ENCODE data around the gene SH3TC2.

SH3TC2 gene

DNA sequence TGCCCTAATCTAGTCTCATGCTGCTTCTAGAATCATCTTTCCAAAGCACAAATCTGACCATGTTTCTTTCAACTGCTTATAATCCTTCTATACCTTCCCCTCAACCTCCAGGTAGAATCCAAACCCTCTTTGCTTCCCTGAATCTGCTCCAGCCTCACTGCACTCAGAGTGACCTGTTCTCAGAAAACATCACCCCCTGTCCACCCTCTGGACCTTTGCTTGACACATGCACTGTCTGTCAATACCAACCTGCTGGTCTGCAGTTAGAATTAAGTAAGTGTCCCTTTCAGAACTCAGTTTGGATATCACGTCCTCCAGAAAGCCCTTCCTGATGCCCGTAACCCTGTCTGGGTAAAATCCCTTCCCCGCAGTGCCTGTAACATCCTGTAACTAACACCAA lies 63.1 kb downstream of the SH3TC2 start:
- no peak for DNase-seq (ENCODE audit: low read depth in 2 of 2)

GRCh38 chr5:148998174-148998797 lies 64.6 kb downstream of the SH3TC2 start:
- DNase-seq (ENCODE audit: low read depth in 2 of 2): no peak

GRCh38 chr5:148996270-148996669 lies 66.6 kb downstream of the SH3TC2 start:
- no peak for DNase-seq (ENCODE audit: low read depth in 2 of 2)

- DNase-seq (ENCODE audit: low read depth in 2 of 2): no peak
Observed at GRCh38 chr5:148995791-148996190, 67.1 kb downstream of the SH3TC2 start.

- no peak for DNase-seq (ENCODE audit: low read depth in 2 of 2)
Observed at GRCh38 chr5:148993283-148993936, 69.5 kb downstream of the SH3TC2 start.

GRCh38 chr5:148992265-148992664 lies 70.6 kb downstream of the SH3TC2 start:
- DNase-seq (ENCODE audit: low read depth in 2 of 2): no peak

DNA sequence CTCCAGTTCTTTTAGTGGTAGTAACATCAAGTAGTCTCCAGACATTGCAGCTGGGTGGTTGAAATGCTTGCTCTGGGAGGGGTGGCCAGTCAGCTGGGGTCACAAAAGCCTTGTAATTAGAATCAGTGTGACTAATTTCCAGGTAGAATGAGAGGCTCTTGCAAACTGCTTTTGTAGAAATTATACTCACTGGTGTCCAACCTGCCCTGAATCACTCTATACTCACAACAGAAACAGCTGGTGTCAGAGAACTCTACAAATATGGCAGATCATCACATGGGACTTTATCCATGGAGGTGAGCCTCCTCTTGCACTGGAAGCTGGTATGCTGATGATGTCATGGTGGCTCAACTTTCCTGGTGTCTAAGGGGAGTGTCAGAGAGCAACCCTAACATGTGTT lies 71.3 kb downstream of the SH3TC2 start:
- no peak for DNase-seq (ENCODE audit: low read depth in 2 of 2)

- no peak for DNase-seq (ENCODE audit: low read depth in 2 of 2)
Observed at GRCh38 chr5:148990817-148991216, 72.0 kb downstream of the SH3TC2 start.

DNA sequence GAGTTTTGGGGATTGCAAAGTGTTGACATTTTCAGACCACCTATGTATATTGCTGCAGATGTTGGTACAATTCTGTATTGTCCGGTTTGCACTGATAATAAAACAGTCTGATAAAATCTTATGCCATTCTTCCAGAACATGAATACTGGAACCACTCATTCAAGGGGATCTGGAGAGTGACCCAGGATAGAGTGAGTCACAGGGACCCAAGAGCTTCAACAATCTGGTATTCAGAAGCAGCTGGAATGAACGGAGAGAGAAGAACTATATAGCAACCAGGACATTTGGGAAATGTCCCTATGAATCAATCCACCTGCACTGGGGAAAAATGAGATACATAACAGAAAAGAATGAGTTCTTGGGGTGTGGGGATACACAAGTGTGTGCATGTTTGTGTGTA lies 73.3 kb downstream of the SH3TC2 start:
- no peak for DNase-seq (ENCODE audit: low read depth in 2 of 2)

GRCh38 chr5:148988328-148988727 lies 74.5 kb downstream of the SH3TC2 start:
- DNase-seq (ENCODE audit: low read depth in 2 of 2): no peak

- no peak for DNase-seq (ENCODE audit: low read depth in 2 of 2)
Observed at GRCh38 chr5:148986636-148987035, 76.2 kb downstream of the SH3TC2 start.

DNA sequence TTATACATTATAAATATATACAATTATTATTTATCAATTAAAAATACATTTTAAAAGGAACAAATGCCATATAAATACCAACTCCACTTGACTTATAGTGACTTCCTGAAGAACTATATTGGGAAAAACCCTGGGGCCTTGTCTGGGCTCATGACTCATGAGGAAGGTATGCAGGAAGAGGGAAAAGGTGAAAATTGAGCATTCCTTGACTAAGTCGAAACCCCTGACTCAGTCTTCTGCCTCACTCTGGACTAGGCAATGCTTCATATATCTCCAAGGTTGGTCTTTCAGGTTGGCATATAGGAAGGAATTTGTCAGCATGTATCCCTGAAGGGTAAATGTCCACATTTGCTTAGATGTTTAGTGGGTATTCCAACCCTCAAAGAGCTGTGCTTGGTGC lies 78.5 kb downstream of the SH3TC2 start:
- DNase-seq (ENCODE audit: low read depth in 2 of 2): no peak

DNA sequence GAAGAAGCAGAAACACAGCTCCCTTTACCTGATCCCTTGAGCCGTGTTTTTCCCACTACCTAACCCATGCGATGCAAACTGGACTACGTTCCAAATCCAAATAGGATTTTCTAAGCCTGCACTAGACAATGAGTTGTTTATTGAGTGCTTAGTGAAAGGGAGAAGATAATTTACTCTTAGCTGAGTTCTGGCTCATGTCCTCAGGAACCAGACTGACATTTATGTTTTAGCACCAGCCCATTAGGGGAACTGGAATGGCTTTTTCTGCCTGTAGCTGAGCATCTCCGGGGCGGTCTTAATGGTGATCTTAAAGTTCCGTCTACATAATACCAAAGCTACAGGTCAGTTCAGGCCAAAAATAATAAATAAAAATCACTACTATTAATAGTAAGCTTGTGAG lies 81.5 kb downstream of the SH3TC2 start:
- DNase-seq (ENCODE audit: low read depth in 2 of 2): no peak

DNA sequence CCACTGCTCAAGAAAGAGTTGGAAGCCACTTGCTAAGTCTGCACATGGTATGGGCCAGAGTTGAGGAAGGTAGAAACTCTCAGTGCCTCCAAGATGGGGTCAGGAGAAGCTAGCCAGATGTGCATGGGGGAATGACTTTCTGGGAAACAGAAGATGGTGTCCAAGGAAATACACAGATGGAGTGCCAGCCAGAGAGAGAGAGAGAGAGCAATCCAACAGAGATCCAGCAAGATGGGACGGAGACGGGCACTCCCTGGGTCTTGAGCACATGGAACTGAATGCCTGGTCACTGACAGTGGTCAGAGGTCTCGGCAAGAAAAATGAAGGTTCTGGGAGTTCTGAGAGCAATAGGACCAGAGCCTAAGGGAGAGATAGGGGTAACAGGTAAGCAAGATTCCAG lies 82.1 kb downstream of the SH3TC2 start:
- no peak for DNase-seq (ENCODE audit: low read depth in 2 of 2)

DNA sequence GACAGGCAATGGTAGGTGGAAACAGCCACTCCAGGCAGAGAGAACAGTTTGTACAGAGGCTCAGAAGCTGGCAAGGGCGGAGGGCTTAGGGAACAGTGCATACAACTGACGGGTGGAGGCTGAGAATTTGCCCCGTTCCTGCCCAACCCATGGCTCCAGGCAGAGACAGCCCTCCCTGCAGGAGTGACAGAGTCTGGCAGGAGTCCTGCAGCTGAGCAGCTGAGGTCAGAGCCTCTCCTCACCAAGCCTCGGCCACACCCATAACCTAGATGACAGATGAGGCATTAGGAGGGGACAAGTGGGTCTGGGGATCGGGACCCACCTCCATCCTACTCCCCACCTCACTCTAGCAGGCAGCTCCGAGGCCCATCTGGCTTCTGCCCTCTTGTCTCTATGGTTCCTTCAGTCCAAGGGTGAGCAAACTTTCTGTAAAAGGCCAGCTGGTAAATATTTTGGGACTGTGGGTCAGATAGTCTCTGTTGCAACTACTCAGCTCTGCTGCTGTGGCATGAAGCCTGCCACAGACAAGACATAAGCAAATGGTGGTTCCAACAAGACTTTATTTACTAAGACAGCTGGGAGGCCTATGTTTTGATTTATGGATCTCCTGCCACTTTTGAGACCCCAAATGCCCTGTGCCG lies 83.7 kb downstream of the SH3TC2 start:
- DNase-seq (ENCODE audit: low read depth in 2 of 2): no peak

DNA sequence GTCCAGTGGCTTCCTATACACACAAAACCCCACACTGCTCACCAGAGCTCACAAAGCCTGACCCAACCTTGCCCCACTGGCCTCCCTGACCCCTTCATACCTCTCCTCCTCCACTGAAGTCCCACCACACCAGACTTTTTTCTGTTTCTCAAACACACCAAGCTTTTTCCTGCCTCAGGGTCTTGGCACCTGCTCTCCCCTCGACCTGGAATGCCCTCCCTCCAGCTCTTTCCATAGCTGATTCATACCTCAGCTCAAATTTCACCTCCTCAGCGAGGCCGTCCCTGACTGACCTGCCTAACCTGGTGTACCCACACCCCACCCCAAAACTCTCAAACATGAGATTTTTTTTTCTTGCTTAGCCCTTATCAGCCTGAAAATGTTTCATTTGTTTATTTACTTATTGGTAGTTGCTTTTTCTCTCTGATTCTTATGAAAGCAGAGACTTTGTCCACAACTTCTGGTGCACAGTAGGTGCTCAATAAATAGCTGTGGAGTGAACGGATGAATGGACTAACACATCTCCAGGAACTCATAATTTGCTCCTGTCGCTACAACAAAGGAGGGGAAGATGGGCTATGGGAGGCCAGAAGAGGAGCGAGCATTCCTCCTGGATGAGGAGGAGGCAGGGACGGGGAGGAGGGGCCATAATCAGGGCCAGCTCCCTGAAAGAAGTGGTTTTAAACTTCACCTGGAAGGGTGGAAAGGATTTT lies 84.3 kb downstream of the SH3TC2 start:
- no peak for DNase-seq (ENCODE audit: low read depth in 2 of 2)

- DNase-seq (ENCODE audit: low read depth in 2 of 2): no peak
Observed at GRCh38 chr5:148976569-148977381, 86.1 kb downstream of the SH3TC2 start.

DNA sequence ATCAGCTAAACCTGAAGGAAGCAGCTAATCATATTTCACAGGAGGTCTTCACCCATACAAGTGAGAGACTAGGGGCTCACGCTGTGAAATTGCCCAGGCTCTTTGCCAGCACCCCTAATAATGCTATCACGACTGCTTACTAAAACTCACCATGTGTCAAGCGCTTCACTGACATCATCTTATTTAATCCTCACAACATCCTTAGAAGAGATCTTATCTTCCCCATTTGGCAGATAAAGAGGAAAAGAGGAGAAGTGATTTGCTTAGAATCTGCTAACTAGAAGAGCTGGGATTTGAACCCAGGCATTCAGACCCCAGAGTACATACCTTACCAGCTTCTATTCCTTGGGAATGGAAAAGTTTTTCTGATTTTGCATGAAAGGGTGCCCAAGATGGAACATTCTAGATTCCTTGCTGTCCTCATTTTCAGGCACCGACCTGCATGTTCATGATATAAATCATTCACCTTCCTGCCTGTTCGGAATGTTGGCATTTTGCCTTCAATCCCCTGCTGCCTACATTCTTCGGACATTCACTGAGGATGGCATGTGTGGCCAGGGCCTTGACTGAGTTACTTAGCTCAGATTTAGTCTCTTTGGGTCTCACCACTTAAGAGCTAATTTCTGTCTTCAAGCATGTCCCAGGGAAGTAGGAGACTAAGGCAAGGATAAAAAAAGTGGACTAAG lies 88.1 kb downstream of the SH3TC2 start:
- no peak for DNase-seq (ENCODE audit: low read depth in 2 of 2)

DNA sequence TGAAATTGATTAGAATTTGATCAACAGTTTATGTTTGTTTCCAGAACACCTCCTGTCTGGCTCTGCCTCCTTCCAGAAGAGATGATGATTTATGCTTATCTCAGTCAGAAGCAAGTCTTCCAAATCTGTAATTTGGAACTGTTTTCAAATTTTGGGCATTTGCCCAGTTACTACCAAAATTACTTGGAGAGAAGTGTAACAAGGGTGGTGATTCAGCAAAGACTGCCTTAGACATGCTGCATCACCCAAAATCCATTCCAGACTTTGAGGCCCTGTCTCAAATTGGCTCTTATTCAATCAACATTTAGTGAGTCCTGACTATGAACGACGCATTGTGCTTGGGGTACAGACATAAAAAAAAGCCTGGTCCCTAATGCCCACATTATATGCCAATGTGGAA lies 89.4 kb downstream of the SH3TC2 start:
- no peak for DNase-seq (ENCODE audit: low read depth in 2 of 2)

DNA sequence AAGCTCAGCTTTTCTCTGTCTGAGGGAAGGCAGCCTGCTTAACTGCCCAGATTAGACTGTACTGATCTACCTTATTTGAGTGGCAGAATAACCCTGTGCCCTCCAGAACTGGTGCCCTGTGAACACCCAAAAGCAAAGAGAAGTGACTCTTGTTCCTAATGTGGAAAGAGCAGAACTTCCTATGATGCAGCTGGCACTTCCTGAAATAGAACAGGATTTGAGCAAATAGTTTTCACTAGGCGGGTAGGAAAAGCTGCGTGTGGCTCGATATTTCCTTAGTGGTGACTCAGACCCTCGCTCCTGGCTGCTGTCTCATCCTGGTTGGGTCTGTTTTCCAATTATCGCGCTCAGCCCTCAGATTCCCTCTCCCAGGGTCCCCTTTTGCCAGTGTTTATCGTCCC lies 89.9 kb downstream of the SH3TC2 start:
- DNase-seq (ENCODE audit: low read depth in 2 of 2): no peak

DNA sequence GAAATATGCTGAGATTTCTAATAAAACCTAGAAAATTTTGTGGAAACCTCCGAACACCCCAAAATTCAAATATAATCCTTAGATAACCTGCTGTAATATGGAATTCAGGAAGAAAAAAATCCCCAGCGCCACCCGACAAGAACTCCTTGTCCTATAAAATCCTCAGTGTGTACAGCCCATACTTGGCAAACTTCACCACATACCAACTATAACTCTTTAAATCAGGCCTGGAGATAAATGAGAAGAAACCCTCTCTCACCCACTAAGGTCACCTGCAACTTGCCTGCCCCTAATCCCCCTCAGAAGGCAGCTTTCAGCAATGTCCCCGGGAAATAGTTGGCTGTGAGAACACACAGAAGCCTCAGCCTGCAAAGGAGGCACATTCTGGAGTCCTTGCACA lies 90.5 kb downstream of the SH3TC2 start:
- no peak for DNase-seq (ENCODE audit: low read depth in 2 of 2)

Measured in activated CD8-positive, alpha-beta memory T cell treated with anti-CD3 and anti-CD28 coated beads for 4 hours (primary cell).